ENCODE results near the gene VSTM2B. TPM values are rescaled to one million over a fixed set of nuclear protein-coding genes. Genes with fewer than 3 reads are reported as not detected.

Gene VSTM2B
- total RNA-seq, 1 experiment from 2014 or later = 0.31 TPM

GRCh38 chr19:29567366-29567915 is 41.6 kb downstream of the VSTM2B start:
- no peak for TF ChIP-seq CTCF (conservative IDR thresholded peaks at IDR 0.05)
- H4K91ac ChIP-seq (ENCODE audit: insufficient read length, low read depth, low read length) = no peak overlapping the region
- no peaks in the 10 kb centered on the region for H3K23me2 ChIP-seq (ENCODE audit: insufficient read length, low read depth, low read length, poor library complexity, severe bottlenecking)
- H3K79me2 ChIP-seq (ENCODE audit: insufficient read depth, low read length) = no peaks in the 10 kb centered on the region
- no peak overlapping the region for H2BK5ac ChIP-seq (ENCODE audit: insufficient read length, low read length)
- no peak overlapping the region for H4K8ac ChIP-seq (replicated peaks; ENCODE audit: insufficient read length, low read depth, low read length)
- H3K4me1 Mint-ChIP-seq = peaks cover 4 to 13% of the 10 kb centered on the region in 2 experiments
- no peaks in the 10 kb centered on the region; the same call in 1 of the 2 replicates for H3K4me1 ChIP-seq (ENCODE audit: insufficient read depth, low read length)
- H3K4ac ChIP-seq (ENCODE audit: low read depth, low read length) = no peak overlapping the region
- H3K14ac ChIP-seq (ENCODE audit: insufficient read depth, low read length) = no peak overlapping the region
- H2BK12ac ChIP-seq (ENCODE audit: insufficient read length, low read depth, low read length) = no peak overlapping the region
- WGBS (ENCODE audit: extremely low coverage, insufficient read length, low lambda C conversion rate) = no CpG with 5 or more reads among the region's 2 CpGs
- no peak overlapping the region for H3K23ac ChIP-seq (ENCODE audit: insufficient read length, low read depth, low read length)
- H3K18ac ChIP-seq (ENCODE audit: insufficient read length, low read depth, low read length) = no peak overlapping the region
- peaks cover 40% of the 10 kb centered on the region for H3K27me3 Mint-ChIP-seq (ENCODE audit: low read depth)
- no peaks in the 10 kb centered on the region for H3K36me3 Mint-ChIP-seq (ENCODE audit: insufficient read depth in 1 of 3, low read depth in 3 of 3)
- no peak overlapping the region for H3K27ac Mint-ChIP-seq
- no peak overlapping the region for H2BK15ac ChIP-seq (ENCODE audit: low read depth, low read length)
- H3K9me3 Mint-ChIP-seq = no peaks in the 10 kb centered on the region
- no peak for DNase-seq
- no peak overlapping the region for H3K9ac ChIP-seq (ENCODE audit: extremely low read depth, insufficient read length, low read length)
- H4K20me1 ChIP-seq (ENCODE audit: control insufficient read depth, insufficient read depth, insufficient read length) = no peaks in the 10 kb centered on the region
- H3K4me2 ChIP-seq (ENCODE audit: insufficient read depth, insufficient read length, low read length) = no peak overlapping the region
- H3K79me1 ChIP-seq (ENCODE audit: insufficient read depth, low read depth, low read length, poor library complexity, severe bottlenecking) = no peaks in the 10 kb centered on the region
- H3K4me3 Mint-ChIP-seq = no peak overlapping the region
- H2BK20ac ChIP-seq (ENCODE audit: low read depth, low read length, poor library complexity, severe bottlenecking) = no peak overlapping the region
- H2AFZ ChIP-seq (ENCODE audit: low read length) = no peak overlapping the region
- no peaks in the 10 kb centered on the region for H3K27me3 ChIP-seq (ENCODE audit: insufficient read depth, low read length)
- H3K56ac ChIP-seq (ENCODE audit: insufficient read length, low read depth, low read length) = no peak overlapping the region
- H2AK5ac ChIP-seq (ENCODE audit: insufficient read length, low read length) = no peak overlapping the region
- no peak overlapping the region for H2BK120ac ChIP-seq (ENCODE audit: low read depth, low read length, poor library complexity, severe bottlenecking)
- no peak overlapping the region for H3K27ac ChIP-seq (ENCODE audit: insufficient read length, low read depth, low read length)
- H4K5ac ChIP-seq (ENCODE audit: insufficient read length, low read depth, low read length) = no peak overlapping the region
- H3K9me3 ChIP-seq (ENCODE audit: control insufficient read depth, low read depth, low read length) = no peaks in the 10 kb centered on the region
- no peak overlapping the region for H3T11ph ChIP-seq (ENCODE audit: low read length)
